ENCODE results near the gene CHST9. TPM values are rescaled to one million over a fixed set of nuclear protein-coding genes. Genes with fewer than 3 reads are reported as not detected.
"Not testable (repeated sequence)": the region's sequence is repeated elsewhere in the genome, so short reads cannot be mapped to it uniquely, and the experiment has no call there.

Gene CHST9
- total RNA-seq, 1 donor from 2014 or later: 3.6 TPM

DNA sequence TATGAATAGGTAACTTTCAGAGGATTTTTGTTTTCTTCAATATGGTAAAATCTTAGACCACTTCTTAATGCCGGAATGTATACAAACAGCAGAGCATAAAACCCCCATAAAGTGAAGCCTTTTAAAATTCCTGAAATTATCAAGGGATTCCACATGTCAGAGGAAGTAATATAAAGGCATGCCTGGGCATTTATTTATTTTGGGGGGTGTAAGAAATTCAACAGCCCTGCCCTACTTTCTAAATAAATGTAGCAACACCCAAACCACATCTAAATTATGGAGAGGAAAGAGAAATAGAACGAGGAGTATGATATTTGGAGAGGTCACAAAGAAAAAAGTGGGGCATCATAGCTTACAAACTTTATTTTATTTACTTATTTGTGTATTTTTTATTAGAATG lies 9.9 kb downstream of the CHST9 start:
- DNase-seq (ENCODE audit: low spot score): no peak

GRCh38 chr18:27171993-27172392 lies 13.1 kb downstream of the CHST9 start:
- DNase-seq (ENCODE audit: low spot score): no peak

DNA sequence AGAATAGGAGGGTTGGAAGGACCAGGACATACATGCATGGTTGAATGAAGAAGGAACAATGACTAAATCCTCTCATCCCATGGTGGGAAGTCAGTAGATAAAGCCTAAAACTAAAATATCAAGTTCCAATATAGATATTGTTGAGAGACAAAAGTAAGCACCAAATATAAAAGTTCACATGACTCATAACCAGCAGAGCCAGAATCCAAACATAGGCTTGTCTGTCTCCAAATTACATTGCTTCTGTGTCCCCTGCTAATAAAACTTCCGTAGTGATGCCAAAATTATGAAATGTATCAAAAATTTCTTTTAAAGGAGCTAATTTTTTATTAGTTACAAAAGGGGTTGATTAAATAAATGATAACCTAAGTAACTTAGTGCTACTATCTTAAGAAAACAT lies 19.7 kb downstream of the CHST9 start:
- no peak for DNase-seq (ENCODE audit: low spot score)

DNA sequence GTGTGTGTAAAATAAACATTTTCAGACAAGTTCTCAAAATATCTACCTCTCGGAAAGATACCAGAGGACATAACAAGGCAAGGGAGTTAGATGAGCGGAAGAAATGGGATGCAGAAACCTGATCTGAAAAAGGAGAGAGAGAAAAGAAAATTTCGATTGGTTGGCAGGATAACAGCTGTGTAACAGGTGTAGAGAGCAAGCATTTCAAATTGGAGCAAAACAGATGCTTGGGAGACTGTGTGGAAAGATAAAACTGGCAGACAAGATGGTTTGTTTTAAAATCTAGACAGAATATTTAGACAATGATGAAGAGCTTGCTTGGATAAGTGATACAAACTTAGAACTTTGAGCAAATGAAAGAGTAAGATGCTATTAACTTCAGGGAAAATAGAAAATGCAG lies 20.2 kb downstream of the CHST9 start:
- no peak for DNase-seq (ENCODE audit: low spot score)

DNA sequence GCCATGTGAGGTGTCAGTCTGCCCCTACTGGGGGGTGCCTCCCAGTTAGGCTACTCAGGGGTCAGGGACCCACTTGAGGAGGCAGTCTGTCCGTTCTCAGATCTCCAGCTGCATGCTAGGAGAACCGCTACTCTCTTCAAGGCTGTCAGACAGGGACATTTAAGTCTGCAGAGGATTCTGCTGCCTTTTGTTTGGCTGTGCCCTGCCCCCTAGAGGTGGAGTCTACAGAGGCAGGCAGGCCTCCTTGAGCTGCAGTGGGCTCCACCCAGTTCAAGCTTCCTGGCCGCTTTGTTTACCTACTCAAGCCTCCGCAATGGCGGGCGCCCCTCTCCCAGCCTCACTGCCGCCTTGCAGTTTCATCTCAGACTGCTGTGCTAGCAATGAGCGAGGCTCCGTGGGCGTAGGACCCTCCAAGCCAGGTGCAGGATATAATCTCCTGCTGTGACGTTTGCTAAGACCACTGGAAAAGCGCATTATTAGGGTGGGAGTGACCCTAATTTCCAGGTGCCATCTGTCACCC lies 21.9 kb downstream of the CHST9 start:
- DNase-seq (ENCODE audit: low spot score): not testable (repeated sequence)

DNA sequence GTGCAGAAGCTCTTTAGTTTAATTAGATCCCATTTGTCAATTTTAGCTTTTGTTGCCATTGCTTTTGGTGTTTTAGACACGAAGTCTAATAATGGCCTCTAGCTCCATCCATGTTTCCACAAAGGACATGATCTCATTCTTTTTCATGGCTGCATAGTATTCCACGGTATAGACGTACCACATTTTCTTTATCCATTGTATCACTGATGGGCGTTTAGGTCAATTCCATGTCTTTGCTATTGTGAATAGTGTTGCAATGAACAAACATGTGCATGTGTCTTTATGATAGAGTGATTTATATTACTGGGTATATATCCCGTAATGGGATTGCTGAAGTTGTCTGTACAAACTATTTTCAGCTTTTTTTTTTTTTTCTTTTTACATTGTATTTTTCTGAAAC lies 35.9 kb downstream of the CHST9 start:
- DNase-seq (ENCODE audit: low spot score): not testable (repeated sequence)

- DNase-seq (ENCODE audit: low spot score): no peak
These were observed 40.4 kb downstream of the CHST9 start for GRCh38 chr18:27144672-27145071.

- DNase-seq (ENCODE audit: low spot score): no peak
These were observed 41.4 kb downstream of the CHST9 start for GRCh38 chr18:27143580-27144287.

GRCh38 chr18:27142891-27143290 lies 42.2 kb downstream of the CHST9 start:
- no peak for DNase-seq (ENCODE audit: low spot score)

GRCh38 chr18:27141876-27142275 lies 43.2 kb downstream of the CHST9 start:
- no peak for DNase-seq (ENCODE audit: low spot score)

DNA sequence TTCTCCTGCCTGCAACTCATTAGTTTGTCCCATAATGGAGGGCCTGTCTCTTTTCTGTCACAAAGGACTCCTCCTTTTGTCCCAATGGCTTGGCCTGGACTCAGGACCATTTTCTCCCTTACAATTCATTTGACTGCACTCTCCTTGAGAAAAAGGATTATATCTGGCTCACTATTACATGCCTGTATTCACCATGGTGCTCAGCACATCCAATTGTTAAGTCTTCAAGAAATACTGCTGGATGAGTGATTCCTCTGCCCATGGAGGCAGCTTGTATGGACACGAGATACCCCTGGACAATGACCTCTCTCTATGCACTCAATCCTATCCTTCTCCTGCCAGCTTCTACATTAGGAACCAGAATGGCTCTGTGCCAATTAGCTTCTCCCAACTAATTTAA lies 47.0 kb downstream of the CHST9 start:
- DNase-seq (ENCODE audit: low spot score): no peak

GRCh38 chr18:27136208-27136535 lies 48.9 kb downstream of the CHST9 start:
- no peak for DNase-seq (ENCODE audit: low spot score)

GRCh38 chr18:27135504-27136207 lies 49.5 kb downstream of the CHST9 start:
- DNase-seq (ENCODE audit: low spot score): no peak

- no peak for DNase-seq (ENCODE audit: low spot score)
These were observed 55.0 kb downstream of the CHST9 start for GRCh38 chr18:27130065-27130630.

- DNase-seq (ENCODE audit: low spot score): no peak
These were observed 60.9 kb downstream of the CHST9 start for GRCh38 chr18:27124196-27124595.

DNA sequence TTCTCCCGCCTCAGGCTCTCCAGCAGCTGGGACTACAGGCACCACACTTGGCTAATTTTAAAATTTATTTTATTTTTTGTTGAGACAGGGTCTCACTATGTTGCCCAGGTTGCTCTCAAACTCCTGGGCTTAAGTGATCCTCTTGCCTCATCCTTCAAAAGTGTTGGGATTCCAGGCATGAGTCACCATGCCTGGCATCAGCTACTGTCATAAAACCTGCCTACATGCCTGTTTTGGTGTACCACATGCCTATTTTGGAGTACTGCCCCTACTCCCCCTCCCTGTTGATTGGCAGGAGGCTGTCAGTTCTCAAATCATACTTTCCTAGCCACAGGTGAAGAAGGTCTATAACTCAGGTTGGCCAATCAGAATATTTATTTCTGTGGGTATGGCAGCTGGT lies 64.0 kb downstream of the CHST9 start:
- no peak for DNase-seq (ENCODE audit: low spot score)

GRCh38 chr18:27120246-27120645 lies 64.9 kb downstream of the CHST9 start:
- DNase-seq (ENCODE audit: low spot score): no peak

DNA sequence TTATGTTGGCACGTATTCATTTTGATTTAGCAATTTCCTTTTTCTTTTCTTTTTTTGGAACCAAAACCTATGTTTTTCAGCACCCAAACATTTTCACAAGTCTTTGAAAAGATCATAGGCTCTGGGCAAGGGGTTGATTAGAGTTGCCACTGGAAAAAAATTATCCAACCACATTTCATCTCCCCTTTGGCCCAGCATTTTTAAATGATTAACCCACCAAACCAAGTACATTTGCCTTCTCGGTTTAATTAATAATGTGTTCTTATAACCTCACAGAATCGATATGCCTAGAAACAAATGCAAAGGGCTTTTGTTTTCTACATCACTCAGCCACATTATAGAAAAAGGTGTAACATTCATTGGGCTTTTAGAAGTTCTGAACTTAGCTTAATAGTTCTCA lies 66.1 kb downstream of the CHST9 start:
- no peak for DNase-seq (ENCODE audit: low spot score)

- no peak for DNase-seq (ENCODE audit: low spot score)
These were observed 70.3 kb downstream of the CHST9 start for GRCh38 chr18:27114842-27115241.

DNA sequence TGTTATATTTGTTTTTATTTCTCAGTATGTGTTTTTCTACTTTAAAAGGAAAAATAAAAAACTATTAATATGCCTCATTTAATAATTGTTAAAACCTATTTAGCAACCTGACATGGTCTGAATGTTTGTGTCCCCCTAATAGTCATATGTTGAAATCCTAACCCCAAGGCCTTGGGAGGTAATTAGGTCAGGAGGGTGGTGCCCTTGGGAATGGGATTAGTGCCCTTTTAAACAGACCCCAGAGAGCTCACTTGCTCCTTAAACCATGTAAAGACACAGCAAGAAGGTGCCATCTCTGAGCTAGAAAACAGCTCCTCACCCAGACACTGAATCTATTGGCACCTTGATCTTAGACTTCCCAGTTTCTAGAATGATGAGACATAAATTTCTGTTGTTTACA lies 71.8 kb downstream of the CHST9 start:
- DNase-seq (ENCODE audit: low spot score): no peak

GRCh38 chr18:27110319-27110718 lies 74.8 kb downstream of the CHST9 start:
- no peak for DNase-seq (ENCODE audit: low spot score)

- no peak for DNase-seq (ENCODE audit: low spot score)
These were observed 75.7 kb downstream of the CHST9 start for GRCh38 chr18:27109451-27109850.

GRCh38 chr18:27108842-27109241 lies 76.3 kb downstream of the CHST9 start:
- DNase-seq (ENCODE audit: low spot score): no peak

Data from ureter (tissue), 1 donor.